ENCODE data around the gene TMEM253. TPM values are rescaled to one million over a fixed set of nuclear protein-coding genes. Genes with fewer than 3 reads are reported as not detected.
A peak's percentile ranks its signal among the peaks of the same experiment; 100 is the strongest.

TMEM253 gene
- total and polyA plus RNA-seq, 8 donors, result 0.16 to 4.9 (median 1.1) TPM

DNA sequence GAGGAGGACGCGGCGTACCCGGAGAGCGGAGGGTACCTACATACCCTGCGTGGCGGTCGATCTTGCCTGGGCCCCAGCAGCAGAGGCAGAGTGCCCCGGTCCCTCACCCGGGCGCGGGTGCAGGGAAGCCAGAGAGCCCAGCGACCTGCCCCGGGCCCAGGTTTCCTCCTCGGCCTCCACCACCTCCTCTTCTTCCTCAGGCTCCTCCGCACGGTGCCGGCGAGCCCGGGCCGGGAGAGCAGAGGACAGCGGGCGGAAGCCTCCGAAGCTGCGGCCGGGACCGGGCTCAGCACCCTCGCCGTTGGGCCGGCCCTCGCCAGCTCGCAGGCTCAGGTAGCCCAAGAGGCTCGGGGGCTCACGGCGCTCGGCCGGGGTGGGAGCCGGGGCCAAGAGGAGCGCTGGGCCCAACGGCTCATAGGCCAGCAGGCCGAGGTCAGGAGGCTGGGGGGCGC lies 9.0 kb upstream of the TMEM253 start:
- intact Hi-C loops (cut with DNase I), result loop anchor here in 2 of 3 donors (5.0 kb wide), 2 partner anchors 70 to 75 kb away; no protein-coding TSS in a partner anchor
- peaks cover 0 to 3% (median 0%) of the 10 kb centered on the region in 3 donors for H3K4me1 ChIP-seq
- peaks cover 0 to 27% (median 0%) of the 10 kb centered on the region in 3 donors for H3K36me3 ChIP-seq
- H3K27ac ChIP-seq, result no peak overlapping the region
- TF ChIP-seq, protein P1, sequence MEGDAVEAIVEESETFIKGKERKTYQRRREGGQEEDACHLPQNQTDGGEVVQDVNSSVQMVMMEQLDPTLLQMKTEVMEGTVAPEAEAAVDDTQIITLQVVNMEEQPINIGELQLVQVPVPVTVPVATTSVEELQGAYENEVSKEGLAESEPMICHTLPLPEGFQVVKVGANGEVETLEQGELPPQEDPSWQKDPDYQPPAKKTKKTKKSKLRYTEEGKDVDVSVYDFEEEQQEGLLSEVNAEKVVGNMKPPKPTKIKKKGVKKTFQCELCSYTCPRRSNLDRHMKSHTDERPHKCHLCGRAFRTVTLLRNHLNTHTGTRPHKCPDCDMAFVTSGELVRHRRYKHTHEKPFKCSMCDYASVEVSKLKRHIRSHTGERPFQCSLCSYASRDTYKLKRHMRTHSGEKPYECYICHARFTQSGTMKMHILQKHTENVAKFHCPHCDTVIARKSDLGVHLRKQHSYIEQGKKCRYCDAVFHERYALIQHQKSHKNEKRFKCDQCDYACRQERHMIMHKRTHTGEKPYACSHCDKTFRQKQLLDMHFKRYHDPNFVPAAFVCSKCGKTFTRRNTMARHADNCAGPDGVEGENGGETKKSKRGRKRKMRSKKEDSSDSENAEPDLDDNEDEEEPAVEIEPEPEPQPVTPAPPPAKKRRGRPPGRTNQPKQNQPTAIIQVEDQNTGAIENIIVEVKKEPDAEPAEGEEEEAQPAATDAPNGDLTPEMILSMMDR (IDR thresholded peaks at IDR 0.05), result no peak
- peak in 2 of 4 donors; percentile 3 to 4 for ATAC-seq
- no peaks in the 10 kb centered on the region for H3K27me3 ChIP-seq
- peak in 2 of 6 donors; percentile 44 to 74 for DNase-seq
- whole genome bisulfite sequencing, 2 donors, result 88 to 91% methylated on average over 36 to 42 of the region's 42 CpGs
- H3K4me3 ChIP-seq, result no peak overlapping the region
- no peaks in the 10 kb centered on the region for H3K9me3 ChIP-seq
- FAIRE-seq, result no peak

DNA sequence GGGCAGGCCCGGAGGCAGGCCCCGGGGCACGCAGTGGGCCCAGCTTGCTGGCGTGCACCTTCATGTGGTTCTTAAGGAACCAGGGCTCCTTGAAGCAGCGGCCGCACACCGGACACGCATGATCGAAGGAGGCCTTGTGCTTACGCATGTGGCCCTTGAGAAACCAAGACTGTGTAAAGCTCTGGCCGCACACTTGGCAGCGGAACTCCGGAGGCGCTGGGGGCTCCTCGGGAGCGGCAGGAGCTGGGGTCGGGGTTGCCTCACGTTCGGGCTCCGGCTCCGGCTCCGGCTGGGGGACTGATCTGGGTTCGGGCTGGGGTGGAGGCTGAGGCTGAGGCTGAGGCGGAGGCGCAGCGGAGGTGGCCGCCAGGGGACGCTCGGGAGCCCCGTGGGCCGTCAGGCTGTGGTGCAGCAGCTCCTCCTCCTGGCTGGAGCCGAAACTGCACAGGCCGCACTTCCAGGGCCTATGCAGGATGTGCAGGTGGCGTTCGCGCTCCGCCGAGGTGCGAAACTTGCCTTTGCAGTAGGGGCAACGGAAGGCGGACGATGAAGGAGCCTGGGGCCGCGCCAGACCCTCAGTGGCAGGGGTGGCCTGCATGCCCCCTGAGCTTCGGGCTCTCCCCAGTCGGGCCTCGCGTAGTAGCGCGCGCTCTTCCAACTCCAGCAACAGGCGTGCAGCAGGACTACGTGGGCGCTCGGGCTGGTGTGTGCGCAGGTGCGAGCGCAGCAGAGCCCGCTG lies 8.4 kb upstream of the TMEM253 start:
- Histone ChIP-seq H3K36me3 (peaks cover 0 to 27% (median 0%) of the 10 kb centered on the region in 3 donors), H3K27ac (no peak overlapping the region), H3K4me3 (no peak overlapping the region), H3K27me3 (no peaks in the 10 kb centered on the region), H3K4me1 (peaks cover 0 to 3% (median 0%) of the 10 kb centered on the region in 3 donors), H3K9me3 (no peaks in the 10 kb centered on the region)
- ATAC-seq (peak; percentile 86 to 97 (median 92)), FAIRE-seq (no peak), DNase-seq (peak; percentile 75 to 98 (median 91))
- TF ChIP-seq, protein P1 (IDR thresholded peaks at IDR 0.05), result peak; percentile 100
- WGBS, 2 donors, result 40 to 42% methylated on average over 58 to 59 of the region's 59 CpGs
- intact Hi-C loops (cut with DNase I), result loop anchor here in 2 of 3 donors (5.0 kb wide), 2 partner anchors 70 to 75 kb away; no protein-coding TSS in a partner anchor

DNA sequence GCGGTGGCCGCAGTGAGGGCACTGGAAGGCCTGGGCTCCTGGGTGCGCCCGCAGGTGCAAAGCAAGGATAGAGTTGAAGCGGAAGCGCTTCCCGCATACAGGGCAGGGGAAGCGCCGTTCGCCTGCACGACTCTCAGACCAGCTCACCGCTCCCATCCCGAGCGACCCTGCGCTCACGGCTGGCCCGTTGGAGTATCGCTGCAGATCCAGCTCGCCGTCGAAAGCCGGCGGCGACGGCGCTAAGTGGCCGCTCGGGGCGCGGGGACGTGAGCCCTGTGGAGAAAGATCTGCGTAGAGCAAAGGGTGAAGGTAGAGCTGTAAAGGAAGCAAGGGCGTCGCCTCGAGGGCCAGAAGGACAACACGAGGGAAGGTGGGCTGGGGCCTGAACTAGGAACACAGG lies 7.8 kb upstream of the TMEM253 start:
- Histone ChIP-seq H3K4me1 (peaks cover 0 to 3% (median 0%) of the 10 kb centered on the region in 3 donors), H3K9me3 (no peaks in the 10 kb centered on the region), H3K36me3 (peaks cover 0 to 27% (median 0%) of the 10 kb centered on the region in 3 donors), H3K27me3 (no peaks in the 10 kb centered on the region), H3K27ac (no peak overlapping the region), H3K4me3 (no peak overlapping the region)
- TF ChIP-seq, protein P1 (IDR thresholded peaks at IDR 0.05), result no peak
- intact Hi-C loops (cut with DNase I), result loop anchor here in 2 of 3 donors (5.0 kb wide), 2 partner anchors 71 to 76 kb away; no protein-coding TSS in a partner anchor
- FAIRE-seq (no peak), ATAC-seq (no peak), DNase-seq (peak in 1 of 6 donors; percentile 41)
- WGBS, 2 donors, result 76 to 79% methylated on average over 36 of the region's 36 CpGs

DNA sequence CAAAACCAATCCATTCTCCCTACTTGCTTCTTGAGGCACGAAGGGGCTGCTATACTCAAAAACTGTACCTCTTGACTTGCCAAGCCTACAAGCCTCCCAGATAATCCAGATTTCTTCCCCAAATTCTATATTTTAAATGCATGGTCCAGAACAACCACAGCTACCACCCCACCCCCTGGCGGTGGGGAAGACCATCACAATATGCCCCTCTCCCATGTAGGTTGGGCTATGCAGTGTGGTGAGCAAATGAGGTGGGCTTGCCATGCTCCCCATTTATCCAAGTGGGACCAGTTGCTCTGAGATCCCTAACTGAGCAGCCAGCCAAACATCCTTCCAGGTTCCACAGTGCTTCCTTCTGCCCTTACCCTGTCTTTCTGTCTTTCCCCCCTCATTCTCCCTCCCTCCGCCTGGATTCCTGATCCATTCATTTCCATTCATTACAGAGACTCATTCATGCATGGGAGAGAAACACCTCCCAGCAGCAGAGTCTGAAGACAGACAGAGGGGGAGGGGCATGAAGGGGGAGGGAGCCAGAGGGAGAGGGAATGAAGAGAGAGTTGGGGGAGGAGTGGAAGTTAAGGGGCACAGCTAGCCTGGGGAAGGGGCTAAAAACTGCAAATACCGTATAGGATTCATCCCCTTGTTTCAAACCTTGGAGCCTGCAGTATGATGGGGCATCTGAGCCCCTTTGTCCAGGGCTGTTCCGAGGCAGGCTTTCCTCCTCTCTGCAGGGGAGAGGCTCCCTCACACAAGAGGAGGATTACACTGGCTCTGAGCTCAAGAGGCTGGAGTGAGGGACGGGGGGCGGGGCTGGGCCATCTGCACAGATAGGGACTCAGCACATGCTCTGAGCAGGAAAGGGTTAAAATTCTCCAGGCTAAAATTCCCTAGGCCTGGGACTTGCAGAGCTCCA lies 6.8 kb upstream of the TMEM253 start:
- Histone ChIP-seq H3K27me3 (no peaks in the 10 kb centered on the region), H3K4me3 (no peak overlapping the region), H3K9me3 (no peaks in the 10 kb centered on the region), H3K27ac (no peak overlapping the region), H3K36me3 (peaks cover 0 to 27% (median 0%) of the 10 kb centered on the region in 3 donors), H3K4me1 (peaks cover 0 to 4% (median under 1%) of the 10 kb centered on the region in 3 donors)
- intact Hi-C loops (cut with DNase I), result loop anchor here in 2 of 3 donors (5.0 kb wide), 2 partner anchors 72 to 77 kb away; no protein-coding TSS in a partner anchor
- 65 to 74% methylated on average over 7 of the region's 7 CpGs for WGBS, 2 donors
- FAIRE-seq, result no peak
- no peak for DNase-seq
- TF ChIP-seq, protein P1 (IDR thresholded peaks at IDR 0.05), result no peak
- no peak for ATAC-seq
